ENCODE data around the gene LCNL1. TPM values are rescaled to one million over a fixed set of nuclear protein-coding genes. Genes with fewer than 3 reads are reported as not detected.

Gene LCNL1
- total RNA-seq, 2 experiments from 2014 or later = 0.33 to 0.48 TPM

DNA sequence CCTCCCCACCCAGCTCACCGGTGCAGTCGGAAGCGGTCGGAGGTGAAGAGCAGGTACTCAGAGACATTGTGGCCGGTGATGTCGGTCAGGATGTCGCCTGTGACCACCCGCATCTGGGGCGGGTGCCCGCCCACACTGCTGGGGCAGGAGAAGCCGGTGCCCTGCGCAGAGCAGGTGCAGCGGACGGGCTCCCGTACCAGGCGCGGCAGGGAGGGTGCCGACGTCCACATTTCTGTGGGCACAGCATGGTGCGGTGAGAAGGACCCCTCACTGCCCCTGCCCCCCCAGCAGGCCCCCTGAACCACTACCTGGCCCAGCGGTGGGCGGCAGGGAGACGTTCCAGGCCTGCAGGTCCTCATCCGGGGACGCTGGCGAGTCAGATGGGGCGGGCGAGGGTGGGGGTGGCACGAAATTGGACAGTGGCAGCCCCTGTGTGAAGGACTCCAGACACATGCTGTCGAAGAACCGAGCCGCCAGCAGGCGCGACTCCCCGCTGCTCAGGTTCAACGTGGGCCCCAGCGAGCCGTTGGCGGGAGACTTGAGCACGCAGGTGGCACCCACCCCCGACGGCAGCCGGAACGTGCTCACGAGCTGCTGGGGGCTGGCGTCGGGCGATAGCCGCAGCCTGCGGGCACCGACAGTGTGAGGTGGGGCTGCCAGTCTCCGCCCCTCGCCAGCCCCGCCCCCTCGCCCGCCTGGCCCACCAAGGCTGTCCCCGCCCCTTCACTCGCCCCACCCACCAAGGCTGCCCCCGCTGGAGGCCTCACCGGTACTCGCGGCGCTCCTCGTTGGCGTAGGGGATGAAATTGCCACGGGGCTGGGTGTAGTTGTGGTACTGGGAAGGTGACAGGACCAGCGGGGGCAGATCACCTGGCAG, 30.1 kb downstream of the LCNL1 start:
- POLR2A ChIA-PET = no interaction called here
- no peak overlapping the region for H3K27ac Mint-ChIP-seq
- H3K27me3 Mint-ChIP-seq = no peaks in the 10 kb centered on the region
- ATAC-seq (ENCODE audit: low read depth) (no peak), DNase-seq (no peak)
- no peaks in the 10 kb centered on the region for H3K4me1 Mint-ChIP-seq
- H3K9me3 Mint-ChIP-seq = no peaks in the 10 kb centered on the region
- H3K36me3 Mint-ChIP-seq = peaks cover 3% of the 10 kb centered on the region
- no peak overlapping the region for H3K4me3 Mint-ChIP-seq

DNA sequence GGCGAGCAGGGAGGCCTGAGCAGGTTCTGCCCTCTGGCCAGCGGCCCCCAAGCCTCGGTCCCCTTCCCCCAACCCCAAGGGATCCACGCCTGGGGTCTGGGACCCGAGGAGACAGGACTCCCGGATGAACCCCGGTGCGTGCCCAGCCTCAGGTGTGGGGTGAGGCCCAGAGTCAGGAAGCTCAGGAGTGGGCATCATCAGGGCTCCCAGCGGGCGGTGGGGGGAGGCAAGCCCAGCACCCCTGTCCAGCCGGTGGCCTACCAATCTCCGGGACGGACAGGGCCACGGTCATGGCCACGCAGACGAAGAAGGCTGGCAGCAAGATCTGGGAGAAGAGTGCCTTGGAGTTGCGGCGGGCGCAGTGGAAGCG, 30.8 kb downstream of the LCNL1 start:
- Mint-ChIP-seq H3K4me3 (no peak overlapping the region), H3K36me3 (peaks cover 3% of the 10 kb centered on the region), H3K27me3 (no peaks in the 10 kb centered on the region), H3K4me1 (no peaks in the 10 kb centered on the region), H3K9me3 (no peaks in the 10 kb centered on the region), H3K27ac (no peak overlapping the region)
- POLR2A ChIA-PET = no interaction called here
- DNase-seq (no peak), ATAC-seq (ENCODE audit: low read depth) (no peak)

DNA sequence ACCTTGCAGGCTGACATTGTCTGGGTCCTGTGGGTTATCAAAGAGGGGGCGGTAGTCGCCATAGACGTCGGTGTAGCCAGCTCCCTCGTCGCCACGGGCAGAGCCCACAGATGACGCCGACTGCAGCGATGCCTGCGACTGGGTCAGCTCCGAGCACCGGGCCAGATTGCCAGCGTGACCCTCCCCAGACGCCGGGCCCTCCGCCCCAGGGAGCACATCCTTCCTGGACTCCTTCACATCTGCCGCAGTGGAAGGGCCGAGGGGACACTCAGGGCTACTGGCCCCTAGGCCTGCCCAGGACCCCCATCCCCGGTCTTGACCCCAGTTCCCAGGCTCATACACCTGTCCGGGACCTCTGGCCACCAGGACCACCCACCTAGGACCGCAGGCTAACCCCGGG, 31.4 kb downstream of the LCNL1 start:
- peaks cover 3% of the 10 kb centered on the region for H3K36me3 Mint-ChIP-seq
- no peak overlapping the region for H3K27ac Mint-ChIP-seq
- no peaks in the 10 kb centered on the region for H3K4me1 Mint-ChIP-seq
- ATAC-seq (ENCODE audit: low read depth) (no peak), DNase-seq (no peak)
- no peak overlapping the region for H3K4me3 Mint-ChIP-seq
- POLR2A ChIA-PET = no interaction called here
- H3K9me3 Mint-ChIP-seq = no peaks in the 10 kb centered on the region
- no peaks in the 10 kb centered on the region for H3K27me3 Mint-ChIP-seq

DNA sequence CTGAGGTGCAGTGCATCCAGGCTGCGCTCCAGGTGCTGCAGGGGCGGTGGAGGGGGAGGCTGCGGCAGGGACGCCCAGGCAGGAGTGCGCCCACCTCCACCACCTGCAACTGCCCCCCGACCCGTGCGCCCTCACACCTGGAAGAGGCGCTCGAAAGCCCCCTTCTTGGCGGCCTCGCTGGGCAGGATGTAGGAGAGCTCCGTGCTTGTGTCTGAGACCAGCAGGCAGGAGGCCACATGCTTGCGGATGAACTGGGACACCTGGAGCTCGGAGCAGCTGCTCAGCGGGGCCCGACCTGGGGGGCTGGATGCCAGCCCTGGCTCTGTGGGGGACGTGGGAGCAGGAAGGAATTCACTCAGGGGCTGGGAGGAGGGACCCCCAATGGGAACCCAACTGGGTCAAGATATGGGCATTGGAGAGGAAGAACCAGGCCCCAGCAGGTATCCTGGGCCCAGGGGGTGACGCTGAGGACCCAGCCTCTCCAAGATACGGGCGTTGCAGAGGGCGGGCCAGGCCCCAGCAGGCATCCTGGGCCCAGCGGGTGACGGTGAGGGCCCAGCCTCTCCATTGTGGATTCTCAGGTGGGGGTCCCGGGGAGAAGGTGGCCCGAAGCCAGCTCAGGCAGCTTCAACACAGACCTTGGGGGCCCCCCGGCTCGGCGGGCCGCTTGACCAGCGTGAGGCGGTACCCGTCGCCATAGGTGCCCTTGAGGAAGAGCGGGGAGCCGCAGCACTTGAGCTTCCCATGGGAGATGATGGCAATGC, 32.2 kb downstream of the LCNL1 start:
- POLR2A ChIA-PET = no interaction called here
- no peaks in the 10 kb centered on the region for H3K27me3 Mint-ChIP-seq
- DNase-seq = no peak
- no peaks in the 10 kb centered on the region for H3K9me3 Mint-ChIP-seq
- H3K4me1 Mint-ChIP-seq = no peaks in the 10 kb centered on the region
- no peak overlapping the region for H3K27ac Mint-ChIP-seq
- peaks cover 3% of the 10 kb centered on the region for H3K36me3 Mint-ChIP-seq
- H3K4me3 Mint-ChIP-seq = no peak overlapping the region
- ATAC-seq (ENCODE audit: low read depth) = no peak

DNA sequence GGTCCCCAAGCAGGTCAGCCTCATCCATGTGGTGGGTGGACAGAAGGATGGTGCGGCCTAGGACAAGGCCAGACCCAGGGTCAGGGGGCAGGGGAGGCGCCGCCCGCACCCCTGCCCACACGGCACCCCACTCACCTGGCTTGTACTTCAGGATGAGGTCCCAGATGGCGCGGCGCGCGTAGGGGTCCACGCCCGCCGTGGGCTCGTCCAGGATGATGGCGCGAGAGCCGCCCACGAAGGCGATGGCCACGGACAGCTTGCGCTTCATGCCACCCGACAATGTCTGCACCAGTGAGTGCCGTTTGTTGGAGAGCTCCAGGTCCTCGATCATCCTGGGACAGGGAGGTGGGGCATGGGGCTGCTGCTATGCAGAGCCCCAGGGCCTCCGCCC, 32.7 kb downstream of the LCNL1 start:
- POLR2A ChIA-PET = interaction anchor here (0.5 kb wide), 1 partner anchor 52 kb away, joined by 5 read pairs; no protein-coding TSS in a partner anchor
- Mint-ChIP-seq H3K27ac (no peak overlapping the region), H3K27me3 (no peaks in the 10 kb centered on the region), H3K4me3 (no peak overlapping the region), H3K4me1 (no peaks in the 10 kb centered on the region), H3K36me3 (peaks cover 3% of the 10 kb centered on the region), H3K9me3 (no peaks in the 10 kb centered on the region)
- DNase-seq = no peak
- no peak for ATAC-seq (ENCODE audit: low read depth)

DNA sequence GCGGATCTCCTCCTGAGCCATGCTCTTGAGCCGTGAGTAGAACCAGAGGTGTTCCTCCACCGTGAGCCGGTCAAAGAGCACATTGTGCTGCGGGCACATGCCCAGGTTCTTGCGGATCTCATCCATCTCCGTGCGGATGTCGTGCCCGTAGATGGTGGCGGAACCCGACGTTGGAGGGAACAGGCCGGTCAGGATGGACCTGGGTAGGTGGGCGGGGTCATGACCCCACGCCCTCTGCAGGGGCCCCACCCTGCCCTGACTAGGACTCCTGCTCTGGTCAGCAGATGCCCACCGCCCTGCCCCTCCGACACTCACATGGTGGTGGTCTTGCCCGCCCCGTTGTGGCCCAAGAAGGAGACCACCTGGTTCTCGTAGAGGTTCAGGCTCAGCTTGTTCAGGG, 33.2 kb downstream of the LCNL1 start:
- ATAC-seq (ENCODE audit: low read depth) (no peak), DNase-seq (no peak)
- no peaks in the 10 kb centered on the region for H3K9me3 Mint-ChIP-seq
- peaks cover 3% of the 10 kb centered on the region for H3K36me3 Mint-ChIP-seq
- no peak overlapping the region for H3K4me3 Mint-ChIP-seq
- H3K4me1 Mint-ChIP-seq = no peaks in the 10 kb centered on the region
- no peak overlapping the region for H3K27ac Mint-ChIP-seq
- H3K27me3 Mint-ChIP-seq = no peaks in the 10 kb centered on the region
- POLR2A ChIA-PET = interaction anchor here (0.5 kb wide), 1 partner anchor 52 kb away, joined by 5 read pairs; no protein-coding TSS in a partner anchor

DNA sequence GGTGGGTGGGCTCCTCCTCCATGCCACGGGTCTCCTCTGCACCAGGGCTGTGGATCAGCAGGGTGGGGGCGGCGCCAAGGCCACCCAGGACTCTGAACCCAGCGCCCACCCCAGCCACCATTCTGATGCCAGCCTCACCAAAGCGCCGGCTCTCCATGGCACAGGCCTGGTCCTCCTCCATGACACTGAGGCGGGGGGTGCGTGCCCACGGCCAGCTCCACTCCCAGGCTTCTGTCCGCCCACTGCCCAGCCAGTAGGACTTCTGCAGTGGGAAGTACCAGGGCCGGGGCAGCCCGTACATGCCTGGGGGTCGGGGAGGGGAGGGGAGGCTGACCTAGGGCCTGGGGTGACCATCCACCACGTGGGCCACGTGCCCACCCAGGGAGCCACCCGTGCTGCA, 33.6 kb downstream of the LCNL1 start:
- Mint-ChIP-seq H3K27me3 (no peaks in the 10 kb centered on the region), H3K9me3 (no peaks in the 10 kb centered on the region), H3K36me3 (peaks cover 3% of the 10 kb centered on the region), H3K27ac (no peak overlapping the region), H3K4me3 (no peak overlapping the region), H3K4me1 (no peaks in the 10 kb centered on the region)
- DNase-seq = no peak
- ATAC-seq (ENCODE audit: low read depth) = no peak
- POLR2A ChIA-PET = no interaction called here

DNA sequence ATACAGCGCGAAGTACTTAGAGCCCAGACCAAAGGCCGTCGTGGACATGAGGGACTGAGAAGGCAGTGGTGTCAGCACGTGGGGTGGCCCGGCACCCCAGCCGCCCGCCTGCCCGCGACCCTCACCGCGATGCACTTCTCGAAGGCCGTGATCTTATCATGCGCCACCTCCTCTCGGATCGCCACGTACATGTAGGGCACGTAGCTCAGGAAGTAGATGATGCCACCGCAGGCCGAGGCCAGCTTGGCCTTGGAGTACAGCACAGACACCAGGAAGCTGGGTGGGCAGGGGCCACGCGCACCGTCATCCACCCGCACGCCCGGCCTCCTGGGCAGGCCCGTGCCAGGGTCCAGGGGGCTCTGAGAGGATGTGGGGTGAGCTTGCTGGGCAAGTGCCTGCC, 34.3 kb downstream of the LCNL1 start:
- POLR2A ChIA-PET = no interaction called here
- no peak for DNase-seq
- Mint-ChIP-seq H3K27ac (no peak overlapping the region), H3K36me3 (peaks cover 3% of the 10 kb centered on the region), H3K4me3 (no peak overlapping the region), H3K4me1 (no peaks in the 10 kb centered on the region), H3K9me3 (no peaks in the 10 kb centered on the region), H3K27me3 (no peaks in the 10 kb centered on the region)
- no peak for ATAC-seq (ENCODE audit: low read depth)

DNA sequence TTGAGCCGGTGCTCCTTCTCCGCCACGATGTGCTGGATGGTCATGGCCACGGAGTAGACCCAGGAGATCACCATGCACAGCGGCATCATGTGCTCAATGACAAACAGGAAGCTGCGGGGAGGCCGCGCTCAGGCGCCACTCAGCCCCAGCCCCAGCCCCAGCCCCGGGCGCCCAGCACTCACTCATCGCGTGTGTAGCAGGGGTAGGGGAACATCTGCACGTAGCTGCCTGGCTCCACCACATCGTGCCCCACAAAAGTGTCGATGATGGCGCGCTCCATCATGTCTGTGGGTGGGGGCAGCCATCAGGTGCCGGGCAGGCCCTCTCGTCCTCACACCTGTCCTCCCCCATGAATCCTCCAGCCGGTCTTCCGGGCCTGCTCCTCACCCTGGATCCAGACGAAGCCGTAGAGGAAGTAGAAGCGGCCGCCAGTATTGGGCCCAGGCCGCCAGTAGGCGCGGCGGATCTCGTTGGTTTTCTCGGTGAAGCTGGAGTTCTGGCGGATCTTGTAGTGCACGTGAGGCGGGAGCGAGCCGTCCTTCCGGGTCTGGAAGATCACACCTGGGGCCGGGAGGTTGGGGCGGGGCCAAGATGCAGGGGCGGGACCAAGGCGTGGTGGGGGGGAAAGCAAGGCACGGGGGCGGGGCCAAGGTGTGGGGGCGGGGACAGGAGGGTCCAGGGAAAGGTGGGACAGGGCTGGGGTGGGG, 35.2 kb downstream of the LCNL1 start:
- no peaks in the 10 kb centered on the region for H3K4me1 Mint-ChIP-seq
- no peaks in the 10 kb centered on the region for H3K27me3 Mint-ChIP-seq
- POLR2A ChIA-PET = no interaction called here
- no peak overlapping the region for H3K4me3 Mint-ChIP-seq
- no peaks in the 10 kb centered on the region for H3K9me3 Mint-ChIP-seq
- ATAC-seq (ENCODE audit: low read depth) = no peak
- no peak overlapping the region for H3K27ac Mint-ChIP-seq
- H3K36me3 Mint-ChIP-seq = peaks cover 3% of the 10 kb centered on the region
- no peak for DNase-seq

DNA sequence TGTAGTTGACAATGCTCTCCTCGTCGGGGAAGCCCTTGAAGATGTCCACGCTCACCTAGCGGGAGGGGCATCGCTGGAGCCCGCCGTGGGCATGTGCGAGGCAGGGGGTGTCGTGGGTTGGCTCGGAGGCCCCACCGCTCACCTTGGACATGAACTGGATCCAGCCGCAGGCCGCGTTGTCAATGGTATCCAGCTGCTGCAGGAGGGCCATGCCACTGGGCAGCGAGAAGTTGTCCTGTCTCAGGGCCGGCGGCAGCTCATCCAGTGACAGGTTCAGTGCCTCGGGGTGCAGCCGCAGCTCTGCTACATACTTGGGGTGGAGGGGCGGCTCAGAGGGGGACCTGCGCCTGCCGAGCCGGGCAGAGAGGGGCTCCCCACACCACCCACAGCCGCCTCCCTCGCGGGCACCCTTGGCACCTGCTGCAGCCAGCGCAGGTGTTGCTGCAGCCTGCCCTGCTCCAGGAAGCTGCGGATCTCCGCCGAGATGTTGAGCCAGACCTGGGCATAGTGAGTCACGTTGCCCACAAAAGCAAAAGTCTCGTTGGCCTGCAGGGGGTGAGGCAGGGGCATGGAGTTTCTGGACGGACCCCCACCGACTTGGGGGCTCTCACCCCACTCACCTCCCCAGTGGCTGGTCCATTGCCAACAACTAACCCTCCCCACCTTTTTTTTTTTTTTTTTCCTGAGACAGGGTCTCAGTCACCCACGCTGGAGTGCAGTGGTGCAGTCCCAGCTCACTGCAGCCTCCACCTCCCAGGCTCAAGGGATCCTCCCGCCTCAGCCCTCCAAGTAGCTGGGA, 36.2 kb downstream of the LCNL1 start:
- Mint-ChIP-seq H3K36me3 (peaks cover 3% of the 10 kb centered on the region), H3K4me3 (no peak overlapping the region), H3K9me3 (no peaks in the 10 kb centered on the region), H3K4me1 (no peaks in the 10 kb centered on the region), H3K27me3 (no peaks in the 10 kb centered on the region), H3K27ac (no peak overlapping the region)
- DNase-seq = no peak
- POLR2A ChIA-PET = interaction anchor here (0.7 kb wide), 1 partner anchor 138 kb away, joined by 4 read pairs; no protein-coding TSS in a partner anchor
- ATAC-seq (ENCODE audit: low read depth) = no peak

DNA sequence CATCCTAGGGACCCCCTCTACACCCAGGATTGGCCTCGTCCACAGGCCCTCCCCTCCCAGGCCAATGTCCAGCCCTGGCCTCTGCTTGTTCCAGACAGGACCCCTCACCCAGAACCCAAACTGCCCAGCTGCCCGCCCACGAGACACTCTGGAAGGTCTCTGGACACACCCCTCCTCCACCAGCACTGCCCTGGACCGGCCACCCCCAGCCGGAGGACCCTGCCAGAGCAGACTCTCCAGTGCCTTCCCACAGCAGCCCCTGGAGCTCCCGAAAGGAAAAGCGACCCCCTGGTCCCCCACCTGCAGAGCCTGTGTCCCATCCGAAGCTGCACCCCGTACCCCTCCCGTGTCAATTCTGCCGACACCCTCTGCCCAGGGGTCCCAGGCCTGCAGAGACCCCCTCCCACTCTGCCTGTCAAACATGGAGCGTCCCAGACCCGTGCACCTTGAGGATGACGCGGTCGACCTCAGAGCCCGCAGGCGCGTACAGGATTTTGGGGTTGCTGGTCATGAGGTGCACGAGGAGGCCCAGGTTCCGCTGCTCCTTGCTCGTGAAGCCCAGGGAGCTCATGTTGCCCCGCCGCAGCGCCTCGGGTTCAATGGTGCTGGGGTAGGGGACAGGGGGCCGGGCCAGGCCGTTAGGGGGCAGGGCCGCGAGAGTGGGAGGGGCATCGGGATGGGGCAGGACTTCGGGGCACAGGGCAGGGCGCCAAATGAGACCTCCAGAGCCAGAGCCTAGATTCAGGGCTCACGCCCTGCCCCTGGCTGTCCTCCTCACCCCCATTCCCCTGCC, 37.3 kb downstream of the LCNL1 start:
- peaks cover 3% of the 10 kb centered on the region for H3K4me1 Mint-ChIP-seq
- no peak overlapping the region for H3K27ac Mint-ChIP-seq
- peaks cover 3% of the 10 kb centered on the region for H3K36me3 Mint-ChIP-seq
- ATAC-seq (ENCODE audit: low read depth) = no peak
- H3K9me3 Mint-ChIP-seq = no peaks in the 10 kb centered on the region
- H3K27me3 Mint-ChIP-seq = no peaks in the 10 kb centered on the region
- no peak overlapping the region for H3K4me3 Mint-ChIP-seq
- DNase-seq = no peak
- POLR2A ChIA-PET = interaction anchor here (0.7 kb wide), 1 partner anchor 139 kb away, joined by 4 read pairs; no protein-coding TSS in a partner anchor

DNA sequence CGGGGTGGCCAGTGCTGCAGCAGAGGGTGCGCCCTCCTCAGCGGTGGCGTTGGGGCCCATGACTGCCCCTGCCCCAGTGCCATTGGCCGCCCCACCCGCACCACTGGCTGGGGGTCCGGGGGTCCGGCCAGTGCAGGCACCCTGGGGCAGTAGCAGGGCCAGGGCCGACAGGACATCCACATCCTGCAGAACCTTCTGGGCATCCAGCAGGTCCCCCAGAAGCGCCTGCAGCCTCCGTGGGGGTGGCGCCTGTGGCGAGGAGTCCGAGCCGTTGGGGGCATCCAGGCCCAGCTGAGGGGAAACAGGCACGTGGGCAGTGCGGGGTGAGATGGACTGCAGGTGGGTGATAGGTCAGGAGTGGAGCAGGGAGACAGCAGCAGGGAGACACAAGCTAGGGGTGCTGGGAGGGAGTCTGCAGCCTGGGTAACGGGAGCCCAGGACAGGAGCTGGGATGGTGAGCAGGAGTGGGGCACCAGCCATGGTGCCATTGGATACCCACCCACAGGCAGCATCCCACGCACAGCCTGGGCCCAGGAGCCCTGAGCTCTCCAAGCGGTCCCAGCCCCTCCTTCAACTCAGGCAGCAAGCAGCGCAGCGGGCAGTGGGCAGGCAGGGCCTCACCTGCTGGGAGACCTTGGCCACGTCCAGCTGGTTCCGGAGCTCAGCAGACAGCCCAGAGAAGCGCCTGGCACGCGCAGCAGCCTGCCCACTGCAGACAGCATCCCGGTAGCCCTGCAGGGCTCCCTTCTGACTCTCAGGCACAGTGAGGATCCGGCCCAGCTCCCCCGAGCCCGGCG, 38.2 kb downstream of the LCNL1 start:
- POLR2A ChIA-PET = interaction anchor here (1.1 kb wide), 1 partner anchor 20 kb away, joined by 4 read pairs; no protein-coding TSS in a partner anchor
- no peaks in the 10 kb centered on the region for H3K27me3 Mint-ChIP-seq
- no peaks in the 10 kb centered on the region for H3K9me3 Mint-ChIP-seq
- peaks cover 3% of the 10 kb centered on the region for H3K4me1 Mint-ChIP-seq
- H3K4me3 Mint-ChIP-seq = no peak overlapping the region
- H3K36me3 Mint-ChIP-seq = peaks cover 3% of the 10 kb centered on the region
- ATAC-seq (ENCODE audit: low read depth) (no peak), DNase-seq (no peak)
- no peak overlapping the region for H3K27ac Mint-ChIP-seq
